ENCODE measurements around the gene FAM107A.

FAM107A gene

GRCh38 chr3:58564054-58564453, 13.1 kb downstream of the FAM107A start:
- no peak overlapping the region for H3K4me3 ChIP-seq
- no peak overlapping the region for H3K9ac ChIP-seq
- no peaks in the 10 kb centered on the region for H3K36me3 ChIP-seq
- H4K20me1 ChIP-seq = no peaks in the 10 kb centered on the region
- H3K4me1 ChIP-seq = peaks cover 5% of the 10 kb centered on the region
- no peak for TF ChIP-seq Cebpa-rat (IDR thresholded peaks at IDR 0.05)
- no peak overlapping the region for H3K4me2 ChIP-seq
- H3K27ac ChIP-seq = no peak overlapping the region
- no peaks in the 10 kb centered on the region for H3K9me3 ChIP-seq
- H3K27me3 ChIP-seq = no peaks in the 10 kb centered on the region

- Histone ChIP-seq H3K4me1 (no peaks in the 10 kb centered on the region), H3K27ac (no peak overlapping the region), H4K20me1 (no peaks in the 10 kb centered on the region), H3K36me3 (no peaks in the 10 kb centered on the region), H3K9ac (no peak overlapping the region), H3K4me2 (no peak overlapping the region), H3K27me3 (no peaks in the 10 kb centered on the region), H3K9me3 (no peaks in the 10 kb centered on the region), H3K4me3 (no peak overlapping the region)
- no peak for TF ChIP-seq Cebpa-rat (IDR thresholded peaks at IDR 0.05)
These were observed 13.7 kb downstream of the FAM107A start for GRCh38 chr3:58563386-58564035.

GRCh38 chr3:58562498-58562897, 14.7 kb downstream of the FAM107A start:
- Histone ChIP-seq H3K27me3 (no peaks in the 10 kb centered on the region), H3K4me3 (no peak overlapping the region), H3K4me2 (no peak overlapping the region), H3K27ac (no peak overlapping the region), H3K9me3 (no peaks in the 10 kb centered on the region), H4K20me1 (no peaks in the 10 kb centered on the region), H3K9ac (no peak overlapping the region), H3K4me1 (no peaks in the 10 kb centered on the region), H3K36me3 (no peaks in the 10 kb centered on the region)
- TF ChIP-seq Cebpa-rat (IDR thresholded peaks at IDR 0.05) = no peak

GRCh38 chr3:58560771-58561311, 16.4 kb downstream of the FAM107A start:
- no peak overlapping the region for H3K9ac ChIP-seq
- no peak overlapping the region for H3K4me3 ChIP-seq
- H3K4me1 ChIP-seq = no peaks in the 10 kb centered on the region
- TF ChIP-seq Cebpa-rat (IDR thresholded peaks at IDR 0.05) = no peak
- H4K20me1 ChIP-seq = no peaks in the 10 kb centered on the region
- no peak overlapping the region for H3K4me2 ChIP-seq
- no peak overlapping the region for H3K27ac ChIP-seq
- H3K9me3 ChIP-seq = no peaks in the 10 kb centered on the region
- H3K27me3 ChIP-seq = no peaks in the 10 kb centered on the region
- H3K36me3 ChIP-seq = no peaks in the 10 kb centered on the region

GRCh38 chr3:58559586-58559985, 17.6 kb downstream of the FAM107A start:
- no peak overlapping the region for H3K4me3 ChIP-seq
- H4K20me1 ChIP-seq = no peaks in the 10 kb centered on the region
- no peaks in the 10 kb centered on the region for H3K9me3 ChIP-seq
- no peaks in the 10 kb centered on the region for H3K4me1 ChIP-seq
- no peaks in the 10 kb centered on the region for H3K27me3 ChIP-seq
- H3K27ac ChIP-seq = no peak overlapping the region
- no peak for TF ChIP-seq Cebpa-rat (IDR thresholded peaks at IDR 0.05)
- H3K36me3 ChIP-seq = no peaks in the 10 kb centered on the region
- no peak overlapping the region for H3K9ac ChIP-seq
- no peak overlapping the region for H3K4me2 ChIP-seq

GRCh38 chr3:58557491-58557890, 19.7 kb downstream of the FAM107A start:
- H3K4me2 ChIP-seq = no peak overlapping the region
- no peaks in the 10 kb centered on the region for H3K27me3 ChIP-seq
- H3K9me3 ChIP-seq = peaks cover 4% of the 10 kb centered on the region; the same call in 1 of the 2 replicates
- no peaks in the 10 kb centered on the region for H3K4me1 ChIP-seq
- no peaks in the 10 kb centered on the region for H4K20me1 ChIP-seq
- no peak overlapping the region for H3K9ac ChIP-seq
- no peak for TF ChIP-seq Cebpa-rat (IDR thresholded peaks at IDR 0.05)
- no peaks in the 10 kb centered on the region for H3K36me3 ChIP-seq
- no peak overlapping the region for H3K4me3 ChIP-seq
- no peak overlapping the region for H3K27ac ChIP-seq

GRCh38 chr3:58556761-58557221, 20.4 kb downstream of the FAM107A start:
- H3K27ac ChIP-seq = no peak overlapping the region
- H3K4me1 ChIP-seq = no peaks in the 10 kb centered on the region
- H3K9ac ChIP-seq = no peak overlapping the region
- no peak for TF ChIP-seq Cebpa-rat (IDR thresholded peaks at IDR 0.05)
- no peak overlapping the region for H3K4me2 ChIP-seq
- no peak overlapping the region for H3K4me3 ChIP-seq
- H3K9me3 ChIP-seq = peaks cover 7% of the 10 kb centered on the region
- H3K36me3 ChIP-seq = no peaks in the 10 kb centered on the region
- H4K20me1 ChIP-seq = no peaks in the 10 kb centered on the region
- H3K27me3 ChIP-seq = no peaks in the 10 kb centered on the region

- TF ChIP-seq Cebpa-rat (IDR thresholded peaks at IDR 0.05) = no peak
These were observed 21.2 kb downstream of the FAM107A start for GRCh38 chr3:58556001-58556400.

GRCh38 chr3:58555203-58555602, 22.0 kb downstream of the FAM107A start:
- Histone ChIP-seq H4K20me1 (no peaks in the 10 kb centered on the region), H3K27me3 (no peaks in the 10 kb centered on the region), H3K4me2 (no peak overlapping the region), H3K4me3 (no peak overlapping the region), H3K9ac (no peak overlapping the region), H3K27ac (no peak overlapping the region), H3K36me3 (no peaks in the 10 kb centered on the region), H3K9me3 (peaks cover 17% of the 10 kb centered on the region), H3K4me1 (no peaks in the 10 kb centered on the region)
- TF ChIP-seq Cebpa-rat (IDR thresholded peaks at IDR 0.05) = no peak

More at GRCh38 chr3:58556001-58556400, 21.2 kb downstream of the FAM107A start:
- Histone ChIP-seq H3K27ac (no peak overlapping the region), H3K4me2 (no peak overlapping the region), H3K9me3 (peaks cover 15% of the 10 kb centered on the region), H3K4me3 (no peak overlapping the region), H3K4me1 (no peaks in the 10 kb centered on the region), H3K27me3 (no peaks in the 10 kb centered on the region), H3K36me3 (no peaks in the 10 kb centered on the region), H4K20me1 (no peaks in the 10 kb centered on the region), H3K9ac (no peak overlapping the region)

- Histone ChIP-seq H3K4me1 (no peaks in the 10 kb centered on the region), H3K4me2 (no peak overlapping the region), H4K20me1 (no peaks in the 10 kb centered on the region), H3K36me3 (no peaks in the 10 kb centered on the region), H3K9me3 (peaks cover 17% of the 10 kb centered on the region), H3K9ac (no peak overlapping the region), H3K27ac (no peak overlapping the region), H3K4me3 (no peak overlapping the region), H3K27me3 (no peaks in the 10 kb centered on the region)
- no peak for TF ChIP-seq Cebpa-rat (IDR thresholded peaks at IDR 0.05)
These were observed 24.2 kb downstream of the FAM107A start for GRCh38 chr3:58553003-58553402.
